ENCODE measurements around the gene IL17RD. TPM values are rescaled to one million over a fixed set of nuclear protein-coding genes. Genes with fewer than 3 reads are reported as not detected.

IL17RD gene
- total RNA-seq, 1 donor from 2014 or later = 2.9 TPM

DNA sequence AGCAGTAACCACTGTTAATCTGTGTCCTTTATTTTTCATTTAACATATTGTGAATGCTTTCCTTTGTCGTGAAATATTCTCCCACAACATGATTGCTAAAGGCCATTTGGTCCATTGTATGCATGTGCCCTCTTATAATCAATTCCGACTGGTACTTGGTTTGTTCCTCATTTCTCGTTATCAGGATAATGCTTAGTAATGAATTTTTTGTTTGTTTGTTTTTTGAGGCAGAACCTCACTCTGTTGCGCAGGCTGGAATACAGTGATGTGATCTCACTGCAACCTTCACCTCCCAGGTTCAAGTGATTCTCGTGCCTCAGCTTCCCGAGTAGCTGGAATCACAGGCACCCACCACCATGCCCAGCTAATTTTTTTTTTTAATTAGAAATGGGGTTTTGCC is 82.7 kb downstream of the IL17RD start:
- Mint-ChIP-seq H3K4me3 (ENCODE audit: unreplicated experiment) (no peak overlapping the region), H3K9me3 (ENCODE audit: unreplicated experiment) (no peaks in the 10 kb centered on the region), H3K27me3 (ENCODE audit: unreplicated experiment) (peaks cover 17% of the 10 kb centered on the region), H3K27ac (ENCODE audit: unreplicated experiment) (no peak overlapping the region), H3K4me1 (ENCODE audit: unreplicated experiment) (peaks cover 6% of the 10 kb centered on the region), H3K36me3 (ENCODE audit: unreplicated experiment) (no peaks in the 10 kb centered on the region)
- DNase-seq (ENCODE audit: extremely low spot score, unreplicated experiment) = no peak
- TF ChIP-seq, protein P1, sequence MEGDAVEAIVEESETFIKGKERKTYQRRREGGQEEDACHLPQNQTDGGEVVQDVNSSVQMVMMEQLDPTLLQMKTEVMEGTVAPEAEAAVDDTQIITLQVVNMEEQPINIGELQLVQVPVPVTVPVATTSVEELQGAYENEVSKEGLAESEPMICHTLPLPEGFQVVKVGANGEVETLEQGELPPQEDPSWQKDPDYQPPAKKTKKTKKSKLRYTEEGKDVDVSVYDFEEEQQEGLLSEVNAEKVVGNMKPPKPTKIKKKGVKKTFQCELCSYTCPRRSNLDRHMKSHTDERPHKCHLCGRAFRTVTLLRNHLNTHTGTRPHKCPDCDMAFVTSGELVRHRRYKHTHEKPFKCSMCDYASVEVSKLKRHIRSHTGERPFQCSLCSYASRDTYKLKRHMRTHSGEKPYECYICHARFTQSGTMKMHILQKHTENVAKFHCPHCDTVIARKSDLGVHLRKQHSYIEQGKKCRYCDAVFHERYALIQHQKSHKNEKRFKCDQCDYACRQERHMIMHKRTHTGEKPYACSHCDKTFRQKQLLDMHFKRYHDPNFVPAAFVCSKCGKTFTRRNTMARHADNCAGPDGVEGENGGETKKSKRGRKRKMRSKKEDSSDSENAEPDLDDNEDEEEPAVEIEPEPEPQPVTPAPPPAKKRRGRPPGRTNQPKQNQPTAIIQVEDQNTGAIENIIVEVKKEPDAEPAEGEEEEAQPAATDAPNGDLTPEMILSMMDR (IDR thresholded peaks at IDR 0.05) = no peak

DNA sequence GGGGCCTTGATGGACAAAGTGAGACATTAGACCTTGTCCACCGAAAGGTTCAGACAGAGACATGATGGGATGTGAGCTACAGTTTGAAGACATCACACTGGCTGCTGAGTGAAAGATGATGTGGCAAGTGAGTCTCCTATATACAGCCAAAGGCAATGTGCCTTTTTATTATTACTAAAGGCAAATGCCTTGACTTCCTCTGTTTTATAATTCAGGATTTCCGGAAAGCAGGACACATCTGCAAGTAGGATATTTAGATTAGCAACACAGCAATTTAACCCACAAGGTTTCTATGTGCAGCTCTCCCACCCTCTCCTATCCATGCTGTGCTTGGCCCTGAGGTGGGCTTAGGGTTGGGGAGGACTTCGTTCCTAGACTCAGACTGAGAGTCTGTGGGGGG is 84.0 kb downstream of the IL17RD start:
- H3K36me3 Mint-ChIP-seq (ENCODE audit: unreplicated experiment) = no peaks in the 10 kb centered on the region
- H3K27ac Mint-ChIP-seq (ENCODE audit: unreplicated experiment) = no peak overlapping the region
- no peak overlapping the region for H3K4me3 Mint-ChIP-seq (ENCODE audit: unreplicated experiment)
- H3K9me3 Mint-ChIP-seq (ENCODE audit: unreplicated experiment) = no peaks in the 10 kb centered on the region
- TF ChIP-seq, protein P1 (IDR thresholded peaks at IDR 0.05) = no peak
- peaks cover 4% of the 10 kb centered on the region for H3K4me1 Mint-ChIP-seq (ENCODE audit: unreplicated experiment)
- no peak for DNase-seq (ENCODE audit: extremely low spot score, unreplicated experiment)
- H3K27me3 Mint-ChIP-seq (ENCODE audit: unreplicated experiment) = peaks cover 20% of the 10 kb centered on the region

DNA sequence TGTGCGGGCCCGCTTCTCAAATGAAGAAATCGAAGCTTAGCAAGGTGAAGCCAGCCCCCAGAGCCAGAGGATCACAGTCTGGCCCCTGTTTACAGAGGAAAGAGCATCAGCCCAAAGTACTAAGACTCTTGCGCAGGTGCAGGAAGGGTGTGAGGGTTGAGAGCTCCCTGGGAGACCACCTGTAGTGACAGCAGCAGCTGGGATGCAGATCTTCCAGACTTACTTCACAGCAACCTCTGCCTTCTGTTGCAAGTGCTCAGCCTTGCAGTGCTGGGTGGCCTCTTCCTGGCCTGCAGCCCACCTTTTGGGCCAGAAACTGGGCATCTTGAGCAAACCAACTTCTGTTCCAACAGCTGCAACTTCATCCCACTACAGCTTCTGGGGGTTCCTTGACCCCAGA is 85.0 kb downstream of the IL17RD start:
- no peaks in the 10 kb centered on the region for H3K36me3 Mint-ChIP-seq (ENCODE audit: unreplicated experiment)
- TF ChIP-seq, protein P1 (IDR thresholded peaks at IDR 0.05) = no peak
- H3K27me3 Mint-ChIP-seq (ENCODE audit: unreplicated experiment) = peaks cover 20% of the 10 kb centered on the region
- no peaks in the 10 kb centered on the region for H3K9me3 Mint-ChIP-seq (ENCODE audit: unreplicated experiment)
- peaks cover 4% of the 10 kb centered on the region for H3K4me1 Mint-ChIP-seq (ENCODE audit: unreplicated experiment)
- no peak for DNase-seq (ENCODE audit: extremely low spot score, unreplicated experiment)
- H3K27ac Mint-ChIP-seq (ENCODE audit: unreplicated experiment) = no peak overlapping the region
- peak overlapping the region; percentile 65 for H3K4me3 Mint-ChIP-seq (ENCODE audit: unreplicated experiment)

DNA sequence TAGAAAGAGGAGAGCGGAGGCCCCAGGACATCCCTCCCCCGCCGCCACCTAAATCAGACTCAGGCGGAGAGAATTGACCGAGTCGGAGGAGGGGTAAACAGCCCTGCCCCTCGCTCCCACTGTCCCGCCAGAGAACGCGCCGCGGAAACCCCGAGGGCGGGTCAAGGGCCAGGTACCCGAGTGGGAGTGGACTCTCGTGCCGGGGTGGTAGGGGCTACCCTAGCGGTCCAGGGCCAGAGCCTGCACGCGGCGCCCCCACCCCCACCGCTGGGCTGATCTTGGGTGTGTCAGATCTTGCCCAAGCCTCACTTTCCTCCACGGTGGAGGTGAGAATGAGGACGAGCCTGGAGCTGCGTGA is 85.7 kb downstream of the IL17RD start:
- DNase-seq (ENCODE audit: extremely low spot score, unreplicated experiment) = no peak
- H3K9me3 Mint-ChIP-seq (ENCODE audit: unreplicated experiment) = no peaks in the 10 kb centered on the region
- H3K4me1 Mint-ChIP-seq (ENCODE audit: unreplicated experiment) = peaks cover 4% of the 10 kb centered on the region
- TF ChIP-seq, protein P1 (IDR thresholded peaks at IDR 0.05) = no peak
- H3K27me3 Mint-ChIP-seq (ENCODE audit: unreplicated experiment) = peaks cover 20% of the 10 kb centered on the region
- H3K4me3 Mint-ChIP-seq (ENCODE audit: unreplicated experiment) = peak overlapping the region; percentile 65
- no peaks in the 10 kb centered on the region for H3K36me3 Mint-ChIP-seq (ENCODE audit: unreplicated experiment)
- H3K27ac Mint-ChIP-seq (ENCODE audit: unreplicated experiment) = no peak overlapping the region

DNA sequence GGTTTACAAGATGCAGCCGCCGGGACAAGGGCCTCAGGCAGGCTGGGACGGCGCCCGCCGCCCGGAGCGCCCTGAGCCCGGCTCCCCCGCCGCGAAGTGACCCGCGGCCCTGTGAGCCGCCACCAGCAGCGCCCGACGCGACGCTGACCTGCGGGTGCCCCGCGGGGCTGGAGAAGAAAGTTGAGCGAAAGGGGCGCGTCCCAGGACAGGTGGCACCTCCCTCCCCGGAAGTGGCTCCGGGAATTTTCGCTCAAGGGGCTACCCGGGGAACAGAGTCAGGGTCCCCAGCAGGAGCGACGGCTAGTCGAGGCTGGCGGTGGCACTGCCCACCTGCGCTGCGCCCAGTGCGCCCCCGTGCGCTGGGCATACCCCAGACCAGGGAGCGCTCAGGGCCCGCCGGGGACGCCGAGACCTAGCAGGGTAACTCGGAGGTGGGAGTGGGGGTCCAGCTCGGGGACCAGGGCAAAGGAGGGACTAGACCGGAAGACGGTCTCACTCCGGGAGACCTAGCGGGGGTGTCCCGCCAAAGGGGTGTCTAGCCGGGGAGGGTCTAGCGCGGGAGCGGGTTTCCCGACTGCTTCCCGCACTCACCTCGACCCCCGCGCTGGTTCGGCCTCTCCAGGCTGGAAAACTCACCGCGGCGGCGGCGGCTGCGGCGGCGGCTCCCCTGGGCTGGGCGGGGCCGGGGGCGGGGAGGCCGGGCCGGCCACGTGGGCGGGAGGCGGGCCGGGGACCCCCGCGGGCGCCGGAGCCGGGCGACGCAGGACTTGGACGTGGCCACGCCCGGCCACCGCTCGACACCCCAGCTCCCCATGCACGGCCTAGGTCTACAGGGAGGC is 86.3 kb downstream of the IL17RD start:
- H3K4me3 Mint-ChIP-seq (ENCODE audit: unreplicated experiment) = peak overlapping the region; percentile 68
- H3K4me1 Mint-ChIP-seq (ENCODE audit: unreplicated experiment) = peaks cover 4% of the 10 kb centered on the region
- peaks cover 20% of the 10 kb centered on the region for H3K27me3 Mint-ChIP-seq (ENCODE audit: unreplicated experiment)
- no peaks in the 10 kb centered on the region for H3K36me3 Mint-ChIP-seq (ENCODE audit: unreplicated experiment)
- TF ChIP-seq, protein P1 (IDR thresholded peaks at IDR 0.05) = no peak
- H3K9me3 Mint-ChIP-seq (ENCODE audit: unreplicated experiment) = no peaks in the 10 kb centered on the region
- no peak for DNase-seq (ENCODE audit: extremely low spot score, unreplicated experiment)
- H3K27ac Mint-ChIP-seq (ENCODE audit: unreplicated experiment) = no peak overlapping the region

Data from osteocyte (in vitro differentiated cells).